PC-9 (cell line): ENCODE data around the gene PRKAG1. TPM values are rescaled to one million over a fixed set of nuclear protein-coding genes. Genes with fewer than 3 reads are reported as not detected.

Source experiments
- BruUV-seq: library from RNA; stranded (reverse); fragments of 400-500 nt; replicated peaks from 2 replicates; lab custom pipeline; 2021; lab: Mats Ljungman, UMichigan
- CTCF ChIA-PET: fragments of 300-600 bp; sonication (Branson Sonifier 250); formaldehyde crosslinking; loops from one replicate; lab custom pipeline; 2022; ENCODE audit warnings: antibody characterized with exemption; lab: Charles Lee
- POLR2A ChIA-PET: fragments of 300-600 bp; sonication (Branson Sonifier 250); formaldehyde crosslinking; loops from one replicate; lab custom pipeline; 2022; ENCODE audit warnings: antibody characterized with exemption; ENCODE audit not compliant: unreplicated experiment; lab: Charles Lee
- DNase-seq, 2 experiments: peaks; one replicate each; pipeline versions ENCODE4 v3.0.0 to v3.0.0-alpha.2; 2015 to 2022; ENCODE audit warnings: mixed read lengths in 1 of 2
- H2AFZ ChIP-seq: fragments of 200-600 bp; sonication (generic); 2 replicates; pipeline ENCODE4 v1.8.1; 2017; ENCODE audit warnings: antibody characterized with exemption
- H3F3A ChIP-seq: fragments of 200-600 bp; sonication (generic); 2 replicates; pipeline ENCODE4 v1.8.1; 2017; ENCODE audit warnings: antibody characterized with exemption, mild to moderate bottlenecking, low read depth; ENCODE audit not compliant: insufficient read depth
- H3K27ac ChIP-seq: fragments of 200-600 bp; sonication (generic); 2 replicates; pipeline ENCODE4 v1.6.1; 2016; ENCODE audit warnings: mixed run types
- H3K27me3 ChIP-seq: fragments of 200-600 bp; sonication (generic); 2 replicates; pipeline ENCODE4 v1.6.1; 2016; ENCODE audit warnings: low read depth, mixed run types; ENCODE audit not compliant: insufficient read depth
- H3K36me3 ChIP-seq: fragments of 200-600 bp; sonication (generic); 2 replicates; pipeline ENCODE4 v1.6.1; 2016; ENCODE audit warnings: low read depth, mixed run types
- H3K4me1 ChIP-seq: fragments of 200-600 bp; sonication (generic); replicated peaks from 2 replicates; pipeline ENCODE4 v1.6.1; 2016; ENCODE audit warnings: mixed run types; ENCODE audit not compliant: insufficient read depth
- H3K4me2 ChIP-seq: fragments of 200-600 bp; sonication (generic); 2 replicates; pipeline ENCODE4 v1.6.1; 2017; ENCODE audit warnings: mixed run types
- H3K4me3 ChIP-seq: fragments of 200-600 bp; sonication (generic); 2 replicates; pipeline ENCODE4 v1.6.1; 2016; ENCODE audit warnings: mixed run types
- H3K79me2 ChIP-seq: fragments of 200-600 bp; sonication (generic); 2 replicates; pipeline ENCODE4 v1.6.1; 2017; ENCODE audit warnings: low read depth, mixed run types
- H3K9me2 ChIP-seq: fragments of 200-600 bp; sonication (generic); 2 replicates; pipeline ENCODE4 v1.8.1; 2017; ENCODE audit warnings: mild to moderate bottlenecking; ENCODE audit not compliant: insufficient read depth
- H3K9me3 ChIP-seq: fragments of 200-600 bp; sonication (generic); 2 replicates; pipeline ENCODE4 v1.8.1; 2016; ENCODE audit warnings: low read depth; ENCODE audit not compliant: insufficient read depth
- H4K20me1 ChIP-seq: fragments of 200-600 bp; sonication (generic); 2 replicates; pipeline ENCODE4 v1.8.1; 2017; ENCODE audit not compliant: insufficient read depth
- CTCF ChIP-seq: fragments of 200-600 bp; sonication (generic); conservative IDR thresholded peaks from 2 replicates; pipeline ENCODE4 v1.6.1; 2017; ENCODE audit warnings: mixed run types, antibody characterized with exemption, mild to moderate bottlenecking, moderate library complexity
- EZH2 ChIP-seq: fragments of 200-600 bp; sonication (generic); IDR thresholded peaks from 2 replicates; pipeline ENCODE4 v1.8.0; 2017; ENCODE audit warnings: antibody characterized with exemption, low read depth
- intact Hi-C: fragments of 100-400 bp; cut with micrococcal nuclease; formaldehyde crosslinking; loops from one replicate; pipeline ENCODE4 v1.10.0; 2022; ENCODE audit not compliant: unreplicated experiment
- total RNA-seq: library from RNA; stranded (reverse); gene quantifications from 2 replicates; pipeline ENCODE4 v1.2.3, GENCODE V29; 2021

PRKAG1 gene
- total RNA-seq, 1 experiment from 2014 or later = 53.6 TPM

GRCh38 chr12:48994224-48995085 is 24.1 kb downstream of the PRKAG1 start:
- Histone ChIP-seq H4K20me1 (no peaks in the 10 kb centered on the region), H2AFZ (no peak overlapping the region), H3K4me2 (peak overlapping the region; percentile 27; the same call in 1 of the 2 replicates), H3K79me2 (no peaks in the 10 kb centered on the region), H3K4me1 (peaks cover 13% of the 10 kb centered on the region), H3K36me3 (no peaks in the 10 kb centered on the region), H3K9me2 (no peaks in the 10 kb centered on the region), H3K4me3 (no peak overlapping the region), H3K27ac (no peak overlapping the region), H3K9me3 (no peaks in the 10 kb centered on the region), H3K27me3 (no peaks in the 10 kb centered on the region), H3F3A (peaks cover 22% of the 10 kb centered on the region)
- CTCF ChIA-PET = interaction anchor here (0.5 to 0.7 kb wide), 4 partner anchors 12 to 839 kb away, joined by 3 to 12 read pairs (median 3); no protein-coding TSS in a partner anchor
- TF ChIP-seq EZH2 (no peak), CTCF (no peak)
- intact Hi-C loops = loop anchor here (1.0 to 10.0 kb wide), 6 partner anchors 128 to 452 kb away; partner anchors contain the start of genes CACNB3 and KANSL2
- DNase-seq = no peak
- POLR2A ChIA-PET = no interaction called here
- no TSS peak for BruUV-seq

DNA sequence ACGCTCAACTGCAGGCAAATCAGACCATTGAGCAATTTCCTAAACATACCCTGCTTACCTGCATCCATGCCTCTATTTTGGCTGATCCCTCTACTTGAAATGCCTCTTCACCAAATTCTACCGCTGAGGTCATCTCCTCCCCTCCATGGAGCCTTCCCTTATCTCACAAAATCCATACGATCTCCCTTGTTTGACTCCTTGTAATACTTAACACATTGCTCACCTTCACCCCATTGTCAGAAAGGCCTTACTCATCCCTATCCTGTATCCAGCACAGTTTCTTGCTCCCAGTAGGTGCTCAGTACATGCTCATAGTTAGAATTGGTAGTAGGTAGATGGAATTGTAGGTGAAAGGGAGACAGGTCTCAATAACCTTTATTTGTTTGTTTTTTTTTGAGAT is 24.8 kb downstream of the PRKAG1 start:
- no peaks in the 10 kb centered on the region for H3K79me2 ChIP-seq
- no peaks in the 10 kb centered on the region for H3K9me2 ChIP-seq
- no peak overlapping the region for H2AFZ ChIP-seq
- TF ChIP-seq EZH2 (no peak), CTCF (no peak)
- peak in 1 of 2 experiments; percentile 52 for DNase-seq
- no peak overlapping the region for H3K4me3 ChIP-seq
- no peaks in the 10 kb centered on the region for H4K20me1 ChIP-seq
- POLR2A ChIA-PET = no interaction called here
- H3K4me2 ChIP-seq = peak overlapping the region; percentile 27; the same call in 1 of the 2 replicates
- no TSS peak for BruUV-seq
- intact Hi-C loops = loop anchor here (10.0 kb wide), 1 partner anchor 309 kb away; the partner anchor contains the start of gene KANSL2
- no peaks in the 10 kb centered on the region for H3K9me3 ChIP-seq
- peaks cover 11% of the 10 kb centered on the region for H3K4me1 ChIP-seq
- peaks cover 4% of the 10 kb centered on the region; the same call in 1 of the 2 replicates for H3K27me3 ChIP-seq
- no peaks in the 10 kb centered on the region for H3K36me3 ChIP-seq
- H3K27ac ChIP-seq = no peak overlapping the region
- H3F3A ChIP-seq = peaks cover 22% of the 10 kb centered on the region
- CTCF ChIA-PET = interaction anchor here (0.6 kb wide), 1 partner anchor 94 kb away, joined by 6 read pairs; no protein-coding TSS in a partner anchor

DNA sequence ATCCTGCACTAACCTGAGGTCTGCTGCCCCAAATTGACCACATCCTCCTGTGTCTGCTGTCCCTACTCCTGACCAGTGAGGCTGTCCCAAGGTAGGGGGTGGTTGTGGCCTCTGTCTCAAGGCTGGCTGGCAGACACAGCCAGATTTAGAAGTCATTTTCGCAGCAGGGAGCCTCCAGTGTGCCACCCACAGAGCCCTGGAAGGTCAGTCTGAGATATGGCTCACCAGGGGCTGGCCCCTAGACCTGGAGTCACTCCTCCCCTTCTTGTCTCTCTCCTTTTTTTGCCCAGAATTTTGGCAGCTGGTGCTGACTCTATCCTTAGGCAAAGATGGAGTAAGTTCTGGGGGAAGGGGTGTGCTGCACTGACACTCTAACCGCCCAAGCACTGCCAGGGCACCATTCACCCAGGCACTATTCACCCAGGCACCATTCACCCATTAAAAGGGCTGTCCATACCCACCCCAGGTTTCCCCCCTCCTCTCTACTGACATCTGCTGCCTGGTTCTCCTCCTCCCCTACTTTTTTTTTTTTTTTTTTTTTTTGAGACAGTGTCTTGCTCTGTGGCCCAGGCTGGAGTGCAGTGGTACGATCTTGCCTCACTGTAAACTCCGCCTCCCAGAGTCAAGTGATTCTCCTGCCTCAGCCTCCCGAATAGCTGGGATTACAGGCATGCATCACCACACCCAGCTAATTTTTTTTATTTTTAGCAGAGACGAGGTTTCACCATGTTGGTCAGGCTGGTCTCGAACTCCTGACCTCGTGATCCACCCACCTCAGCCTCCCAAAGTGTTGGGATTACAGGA is 27.1 kb downstream of the PRKAG1 start:
- no peaks in the 10 kb centered on the region for H3K9me2 ChIP-seq
- no peaks in the 10 kb centered on the region for H3K79me2 ChIP-seq
- no peak for DNase-seq
- H3F3A ChIP-seq = peaks cover 22% of the 10 kb centered on the region
- no peak for TF ChIP-seq EZH2
- peaks cover 11% of the 10 kb centered on the region for H3K4me1 ChIP-seq
- POLR2A ChIA-PET = no interaction called here
- no peak overlapping the region for H3K27ac ChIP-seq
- H2AFZ ChIP-seq = no peak overlapping the region
- no peaks in the 10 kb centered on the region for H3K9me3 ChIP-seq
- no peak overlapping the region for H3K4me2 ChIP-seq
- H4K20me1 ChIP-seq = no peaks in the 10 kb centered on the region
- H3K4me3 ChIP-seq = no peak overlapping the region
- H3K36me3 ChIP-seq = no peaks in the 10 kb centered on the region
- no TSS peak for BruUV-seq
- intact Hi-C loops = loop anchor here (10.0 kb wide), 1 partner anchor 307 kb away; the partner anchor contains the start of gene KANSL2
- CTCF ChIA-PET = interaction anchor here (0.7 kb wide), 2 partner anchors 113 to 231 kb away, joined by 3 to 4 read pairs; no protein-coding TSS in a partner anchor
- H3K27me3 ChIP-seq = peaks cover 4% of the 10 kb centered on the region; the same call in 1 of the 2 replicates
